Liver (tissue), 3 donors: Measurements from ENCODE around the gene ADNP2.

ENCODE experiments used
- GABPA ChIP-seq, 2 donors: IDR thresholded peaks in 1 of 2; conservative IDR thresholded peaks in 1 of 2; 2 replicates each; pipeline ENCODE4 v1.6.1; 2016; ENCODE audit warnings: antibody characterized with exemption in 2 of 2, mild to moderate bottlenecking in 1 of 2, moderate library complexity in 1 of 2
- JUND ChIP-seq, 2 donors: IDR thresholded peaks; 2 replicates each; pipeline ENCODE4 v1.6.1; 2016; ENCODE audit warnings: antibody characterized with exemption in 2 of 2
- RAD21 ChIP-seq, 2 donors: IDR thresholded peaks; 2 replicates each; pipeline ENCODE4 v1.6.1; 2016; ENCODE audit warnings: antibody characterized with exemption in 2 of 2, mild to moderate bottlenecking in 2 of 2
- RXRA ChIP-seq, 2 donors: IDR thresholded peaks; 2 replicates each; pipeline ENCODE4 v1.6.1; 2017 to 2018; ENCODE audit warnings: antibody characterized with exemption in 2 of 2, mild to moderate bottlenecking in 1 of 2
- SP1 ChIP-seq: IDR thresholded peaks from 2 replicates; pipeline ENCODE4 v1.6.1; 2018; ENCODE audit warnings: antibody characterized with exemption, mild to moderate bottlenecking
- TAF1 ChIP-seq: conservative IDR thresholded peaks from 2 replicates; pipeline ENCODE4 v1.6.1; 2016; ENCODE audit warnings: antibody characterized with exemption, mild to moderate bottlenecking
- YY1 ChIP-seq: IDR thresholded peaks from 2 replicates; pipeline ENCODE4 v1.6.1; 2016; ENCODE audit warnings: antibody characterized with exemption, mild to moderate bottlenecking
- TF ChIP-seq, protein P1 (sequence below): fragments of 150-350 bp; IDR thresholded peaks from 2 replicates; pipeline ENCODE4 v1.5.1; 2017; ENCODE audit warnings: improper control_type of control experiment, low read depth, low read length; ENCODE audit not compliant: missing input control
- TF ChIP-seq, protein P2 (sequence below): IDR thresholded peaks from 2 replicates; pipeline ENCODE4 v1.6.1; 2016; ENCODE audit warnings: antibody characterized with exemption
- TF ChIP-seq, protein P3 (sequence below): IDR thresholded peaks from 2 replicates; pipeline ENCODE4 v1.6.1; 2016; ENCODE audit warnings: antibody characterized with exemption, mild to moderate bottlenecking
- TF ChIP-seq, protein P4 (sequence below): IDR thresholded peaks from 2 replicates; pipeline ENCODE4 v1.6.1; 2016; ENCODE audit warnings: antibody characterized with exemption
- donor health status: healthy.
- donor health status: healthy.

DNA sequence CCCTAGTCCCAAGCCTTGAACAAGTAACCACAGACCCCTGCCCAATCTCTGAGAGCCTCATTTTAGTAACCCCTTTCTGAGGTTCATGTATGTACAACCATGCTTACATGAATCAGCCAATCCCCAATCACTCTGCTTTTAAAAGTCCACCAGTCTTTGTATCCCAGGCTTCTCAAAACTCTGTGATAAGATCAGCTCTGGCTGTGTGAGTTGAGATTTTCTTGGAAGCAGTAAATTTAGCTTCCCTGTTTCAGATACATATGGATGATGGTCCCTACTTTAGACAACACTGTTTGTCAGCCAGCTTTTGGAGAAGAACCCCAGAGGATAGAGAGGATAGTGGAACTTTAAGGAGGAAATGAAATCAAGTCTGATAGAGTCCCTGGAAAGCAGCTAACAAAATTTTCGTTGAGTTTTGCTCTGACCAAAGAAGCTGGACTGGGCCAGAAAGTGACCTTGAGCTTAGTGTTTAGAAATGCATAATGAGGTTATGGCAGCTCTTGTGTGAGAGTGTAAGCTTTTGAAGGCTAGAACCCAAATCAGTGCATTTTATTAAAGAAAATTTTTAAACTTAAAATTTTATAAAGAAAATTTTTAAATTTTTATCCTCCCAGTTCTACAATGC, 3.7 kb downstream of the ADNP2 start:
- TF ChIP-seq, protein P1, sequence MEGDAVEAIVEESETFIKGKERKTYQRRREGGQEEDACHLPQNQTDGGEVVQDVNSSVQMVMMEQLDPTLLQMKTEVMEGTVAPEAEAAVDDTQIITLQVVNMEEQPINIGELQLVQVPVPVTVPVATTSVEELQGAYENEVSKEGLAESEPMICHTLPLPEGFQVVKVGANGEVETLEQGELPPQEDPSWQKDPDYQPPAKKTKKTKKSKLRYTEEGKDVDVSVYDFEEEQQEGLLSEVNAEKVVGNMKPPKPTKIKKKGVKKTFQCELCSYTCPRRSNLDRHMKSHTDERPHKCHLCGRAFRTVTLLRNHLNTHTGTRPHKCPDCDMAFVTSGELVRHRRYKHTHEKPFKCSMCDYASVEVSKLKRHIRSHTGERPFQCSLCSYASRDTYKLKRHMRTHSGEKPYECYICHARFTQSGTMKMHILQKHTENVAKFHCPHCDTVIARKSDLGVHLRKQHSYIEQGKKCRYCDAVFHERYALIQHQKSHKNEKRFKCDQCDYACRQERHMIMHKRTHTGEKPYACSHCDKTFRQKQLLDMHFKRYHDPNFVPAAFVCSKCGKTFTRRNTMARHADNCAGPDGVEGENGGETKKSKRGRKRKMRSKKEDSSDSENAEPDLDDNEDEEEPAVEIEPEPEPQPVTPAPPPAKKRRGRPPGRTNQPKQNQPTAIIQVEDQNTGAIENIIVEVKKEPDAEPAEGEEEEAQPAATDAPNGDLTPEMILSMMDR = no peak
- TF ChIP-seq TAF1 (no peak), JUND (IDR thresholded peaks at IDR 0.05) (no peak), YY1 (no peak), GABPA (IDR thresholded peaks at IDR 0.05 in 1 of 2, conservative IDR thresholded peaks at IDR 0.05 in 1 of 2) (no peak), RAD21 (IDR thresholded peaks at IDR 0.05) (no peak), RXRA (IDR thresholded peaks at IDR 0.05) (no peak), SP1 (no peak)
- TF ChIP-seq, protein P2, sequence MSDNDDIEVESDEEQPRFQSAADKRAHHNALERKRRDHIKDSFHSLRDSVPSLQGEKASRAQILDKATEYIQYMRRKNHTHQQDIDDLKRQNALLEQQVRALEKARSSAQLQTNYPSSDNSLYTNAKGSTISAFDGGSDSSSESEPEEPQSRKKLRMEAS = no peak
- TF ChIP-seq, protein P3, sequence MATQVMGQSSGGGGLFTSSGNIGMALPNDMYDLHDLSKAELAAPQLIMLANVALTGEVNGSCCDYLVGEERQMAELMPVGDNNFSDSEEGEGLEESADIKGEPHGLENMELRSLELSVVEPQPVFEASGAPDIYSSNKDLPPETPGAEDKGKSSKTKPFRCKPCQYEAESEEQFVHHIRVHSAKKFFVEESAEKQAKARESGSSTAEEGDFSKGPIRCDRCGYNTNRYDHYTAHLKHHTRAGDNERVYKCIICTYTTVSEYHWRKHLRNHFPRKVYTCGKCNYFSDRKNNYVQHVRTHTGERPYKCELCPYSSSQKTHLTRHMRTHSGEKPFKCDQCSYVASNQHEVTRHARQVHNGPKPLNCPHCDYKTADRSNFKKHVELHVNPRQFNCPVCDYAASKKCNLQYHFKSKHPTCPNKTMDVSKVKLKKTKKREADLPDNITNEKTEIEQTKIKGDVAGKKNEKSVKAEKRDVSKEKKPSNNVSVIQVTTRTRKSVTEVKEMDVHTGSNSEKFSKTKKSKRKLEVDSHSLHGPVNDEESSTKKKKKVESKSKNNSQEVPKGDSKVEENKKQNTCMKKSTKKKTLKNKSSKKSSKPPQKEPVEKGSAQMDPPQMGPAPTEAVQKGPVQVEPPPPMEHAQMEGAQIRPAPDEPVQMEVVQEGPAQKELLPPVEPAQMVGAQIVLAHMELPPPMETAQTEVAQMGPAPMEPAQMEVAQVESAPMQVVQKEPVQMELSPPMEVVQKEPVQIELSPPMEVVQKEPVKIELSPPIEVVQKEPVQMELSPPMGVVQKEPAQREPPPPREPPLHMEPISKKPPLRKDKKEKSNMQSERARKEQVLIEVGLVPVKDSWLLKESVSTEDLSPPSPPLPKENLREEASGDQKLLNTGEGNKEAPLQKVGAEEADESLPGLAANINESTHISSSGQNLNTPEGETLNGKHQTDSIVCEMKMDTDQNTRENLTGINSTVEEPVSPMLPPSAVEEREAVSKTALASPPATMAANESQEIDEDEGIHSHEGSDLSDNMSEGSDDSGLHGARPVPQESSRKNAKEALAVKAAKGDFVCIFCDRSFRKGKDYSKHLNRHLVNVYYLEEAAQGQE = no peak
- TF ChIP-seq, protein P4, sequence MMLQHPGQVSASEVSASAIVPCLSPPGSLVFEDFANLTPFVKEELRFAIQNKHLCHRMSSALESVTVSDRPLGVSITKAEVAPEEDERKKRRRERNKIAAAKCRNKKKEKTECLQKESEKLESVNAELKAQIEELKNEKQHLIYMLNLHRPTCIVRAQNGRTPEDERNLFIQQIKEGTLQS = no peak
